Caki2 (cell line): ENCODE results near the gene BAZ1B. TPM values are rescaled to one million over a fixed set of nuclear protein-coding genes. Genes with fewer than 3 reads are reported as not detected.

ENCODE experiments used
- DNase-seq: peaks from one replicate; pipeline ENCODE4 v3.0.0-alpha.2; 2015; ENCODE audit warnings: low read depth
- in situ Hi-C: cut with HindIII; loops from 2 replicates; pipeline ENCODE4 v1.10.0; 2016; ENCODE audit warnings: low sequenced_read_pairs, low pct_unique_long_range_greater_than_20kb, mixed read lengths
- total RNA-seq: library from RNA; depleted of rRNA; stranded (reverse); fragments of >200 nt; shearing (Covaris generic); gene quantifications from 2 replicates; pipeline ENCODE4 v1.2.3, GENCODE V29; 2014; ENCODE audit warnings: low replicate concordance

BAZ1B gene
- total RNA-seq, 1 experiment from 2014 or later = 50.9 TPM

- in situ Hi-C loops = no loop called here
- no peak for DNase-seq
Measured at GRCh38 chr7:73463966-73464365, 58.1 kb downstream of the BAZ1B start.

GRCh38 chr7:73463260-73463659 is 58.8 kb downstream of the BAZ1B start:
- no peak for DNase-seq
- in situ Hi-C loops = no loop called here

GRCh38 chr7:73461782-73462285 is 60.3 kb downstream of the BAZ1B start:
- in situ Hi-C loops = no loop called here

GRCh38 chr7:73454424-73454823 is 67.7 kb downstream of the BAZ1B start:
- DNase-seq = no peak
- in situ Hi-C loops = no loop called here

More at GRCh38 chr7:73461782-73462285, 60.3 kb downstream of the BAZ1B start:
- no peak for DNase-seq

- in situ Hi-C loops = no loop called here
Measured at GRCh38 chr7:73452999-73453635, 69.0 kb downstream of the BAZ1B start.

GRCh38 chr7:73451780-73452398 is 70.2 kb downstream of the BAZ1B start:
- in situ Hi-C loops = no loop called here
- DNase-seq = peak; percentile 22

More at GRCh38 chr7:73452999-73453635, 69.0 kb downstream of the BAZ1B start:
- no peak for DNase-seq

- DNase-seq = no peak
- in situ Hi-C loops = no loop called here
Measured at GRCh38 chr7:73449422-73449821, 72.7 kb downstream of the BAZ1B start.

GRCh38 chr7:73448609-73449008 is 73.5 kb downstream of the BAZ1B start:
- no peak for DNase-seq
- in situ Hi-C loops = no loop called here

- in situ Hi-C loops = no loop called here
- DNase-seq = no peak
Measured at GRCh38 chr7:73447121-73447733, 74.9 kb downstream of the BAZ1B start.

GRCh38 chr7:73446682-73447081 is 75.4 kb downstream of the BAZ1B start:
- DNase-seq = no peak
- in situ Hi-C loops = no loop called here

GRCh38 chr7:73443548-73444255 is 78.4 kb downstream of the BAZ1B start:
- no peak for DNase-seq
- in situ Hi-C loops = no loop called here

- in situ Hi-C loops = no loop called here
- DNase-seq = no peak
Measured at GRCh38 chr7:73442903-73443500, 79.1 kb downstream of the BAZ1B start.

- in situ Hi-C loops = no loop called here
Measured at GRCh38 chr7:73442222-73442902, 79.7 kb downstream of the BAZ1B start.

GRCh38 chr7:73439410-73439704 is 82.7 kb downstream of the BAZ1B start:
- DNase-seq = no peak
- in situ Hi-C loops = no loop called here

More at GRCh38 chr7:73442222-73442902, 79.7 kb downstream of the BAZ1B start:
- DNase-seq = no peak

- no peak for DNase-seq
- in situ Hi-C loops = no loop called here
Measured at GRCh38 chr7:73438547-73439409, 83.3 kb downstream of the BAZ1B start.

GRCh38 chr7:73437621-73438416 is 84.3 kb downstream of the BAZ1B start:
- DNase-seq = no peak
- in situ Hi-C loops = no loop called here

GRCh38 chr7:73437091-73437490 is 85.0 kb downstream of the BAZ1B start:
- in situ Hi-C loops = no loop called here

More at GRCh38 chr7:73437091-73437490, 85.0 kb downstream of the BAZ1B start:
- no peak for DNase-seq
